ENCODE measurements around the gene PRPF39. TPM values are rescaled to one million over a fixed set of nuclear protein-coding genes. Genes with fewer than 3 reads are reported as not detected.
A peak's percentile ranks its signal among the peaks of the same experiment; 100 is the strongest.

The PRPF39 gene
- total RNA-seq, 1 experiment from 2014 or later = 32.3 TPM

DNA sequence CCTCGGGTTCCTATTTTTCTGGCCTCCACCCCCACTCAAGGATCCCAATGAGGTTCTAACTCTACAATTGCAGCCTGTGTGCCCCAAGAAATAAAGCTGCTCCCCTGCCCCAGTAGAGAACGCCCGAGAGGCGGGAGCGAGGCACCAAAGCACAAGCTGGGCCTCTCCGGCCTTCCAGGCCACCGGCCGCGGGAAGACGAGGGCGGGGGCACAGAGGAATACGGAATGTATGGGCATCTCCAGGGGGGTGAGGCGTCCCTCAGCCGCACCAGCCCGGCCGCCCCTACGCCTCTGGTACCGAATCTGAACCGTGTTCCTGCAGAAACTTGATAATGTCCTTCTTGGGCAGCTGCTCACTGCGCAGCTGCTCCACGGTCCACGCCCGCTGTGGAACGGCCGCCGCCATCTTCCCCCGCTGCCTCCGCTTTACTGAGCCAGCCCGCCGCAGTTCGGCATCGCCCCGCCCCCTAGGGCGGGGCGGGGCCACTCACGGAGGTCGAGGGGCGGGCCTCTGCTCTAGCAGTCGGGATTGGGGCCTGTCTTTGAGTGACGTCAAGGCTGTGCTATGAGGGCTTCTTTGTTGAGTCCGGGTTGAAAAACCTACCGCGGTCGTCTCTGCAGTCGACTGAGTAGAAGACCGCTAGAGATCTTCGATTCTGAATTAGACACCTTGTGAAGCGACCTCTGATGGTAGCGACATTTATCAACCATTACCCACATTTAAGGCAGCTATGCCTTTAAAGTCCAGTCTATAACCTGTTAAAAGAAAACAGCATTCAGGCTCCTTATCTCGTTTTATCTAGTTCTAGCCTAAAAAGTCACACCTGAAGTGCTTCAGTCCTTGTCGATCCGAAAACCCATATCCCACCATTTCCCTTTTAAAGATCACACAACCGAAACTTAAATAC lies 50.4 kb downstream of the PRPF39 start, which contains the start of gene FKBP3:
FKBP3 (minus strand) TSS at position 431 of the 908 bp plus-strand sequence; CDS start at position 406, 25 bp downstream.
- H3K27ac Mint-ChIP-seq = peak within 1 kb of the TSS; percentile 96
- ChIA-PET CTCF (interaction anchor here (0.6 kb wide), 2 partner anchors 168 to 235 kb away, joined by 3 to 4 read pairs; no protein-coding TSS in a partner anchor), POLR2A (interaction anchor here (0.7 to 1.2 kb wide), 3 partner anchors 13 to 172 kb away, joined by 3 read pairs; partner anchors contain the start of genes KLHL28, PRPF39 and TOGARAM1)
- no peaks in the 10 kb centered on the region for H3K27me3 Mint-ChIP-seq (ENCODE audit: low read depth)
- H3K4me1 Mint-ChIP-seq = peaks cover 18% of the 10 kb centered on the region
- H3K4me3 Mint-ChIP-seq = peak within 1 kb of the TSS; percentile 99
- ATAC-seq (peak; percentile 93), DNase-seq (ENCODE audit: low spot score) (peak; percentile 95)
- TF ChIP-seq FOXK1 (CRISPR knock-in tag; IDR thresholded peaks at IDR 0.05) (peak; percentile 53), MYBL2 (CRISPR knock-in tag; IDR thresholded peaks at IDR 0.05) (0 out of 2 replicates have a peak, but pooled peaks have one; percentile 35), CBFB (CRISPR knock-in tag; IDR thresholded peaks at IDR 0.05; ENCODE audit: low read depth) (no peak), SP1 (CRISPR knock-in tag; conservative IDR thresholded peaks at IDR 0.05) (peak; percentile 64), ZBTB21 (CRISPR knock-in tag; IDR thresholded peaks at IDR 0.05; ENCODE audit: borderline replicate concordance) (no peak), ATF1 (CRISPR knock-in tag; IDR thresholded peaks at IDR 0.05) (no peak), ZNF232 (CRISPR knock-in tag; IDR thresholded peaks at IDR 0.05) (0 out of 2 replicates have a peak, but pooled peaks have one; percentile 25), NFYB (CRISPR knock-in tag; conservative IDR thresholded peaks at IDR 0.05; ENCODE audit: low read depth) (peak; percentile 74), FOXJ3 (CRISPR knock-in tag; IDR thresholded peaks at IDR 0.05; ENCODE audit: borderline replicate concordance) (no peak), CREM (CRISPR knock-in tag; IDR thresholded peaks at IDR 0.05) (peak; percentile 77; the same call in 1 of the 2 replicates), GABPB1 (CRISPR knock-in tag; IDR thresholded peaks at IDR 0.05) (no peak), FOXP1 (CRISPR knock-in tag; IDR thresholded peaks at IDR 0.05; ENCODE audit: borderline replicate concordance) (peak; percentile 78; the same call in 1 of the 2 replicates)
- TF ChIP-seq, protein P1, sequence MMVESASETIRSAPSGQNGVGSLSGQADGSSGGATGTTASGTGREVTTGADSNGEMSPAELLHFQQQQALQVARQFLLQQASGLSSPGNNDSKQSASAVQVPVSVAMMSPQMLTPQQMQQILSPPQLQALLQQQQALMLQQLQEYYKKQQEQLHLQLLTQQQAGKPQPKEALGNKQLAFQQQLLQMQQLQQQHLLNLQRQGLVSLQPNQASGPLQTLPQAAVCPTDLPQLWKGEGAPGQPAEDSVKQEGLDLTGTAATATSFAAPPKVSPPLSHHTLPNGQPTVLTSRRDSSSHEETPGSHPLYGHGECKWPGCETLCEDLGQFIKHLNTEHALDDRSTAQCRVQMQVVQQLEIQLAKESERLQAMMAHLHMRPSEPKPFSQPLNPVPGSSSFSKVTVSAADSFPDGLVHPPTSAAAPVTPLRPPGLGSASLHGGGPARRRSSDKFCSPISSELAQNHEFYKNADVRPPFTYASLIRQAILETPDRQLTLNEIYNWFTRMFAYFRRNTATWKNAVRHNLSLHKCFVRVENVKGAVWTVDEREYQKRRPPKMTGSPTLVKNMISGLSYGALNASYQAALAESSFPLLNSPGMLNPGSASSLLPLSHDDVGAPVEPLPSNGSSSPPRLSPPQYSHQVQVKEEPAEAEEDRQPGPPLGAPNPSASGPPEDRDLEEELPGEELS (CRISPR knock-in tag; IDR thresholded peaks at IDR 0.05) = peak; percentile 51; the same call in 1 of the 2 replicates
- TF ChIP-seq, protein P2, sequence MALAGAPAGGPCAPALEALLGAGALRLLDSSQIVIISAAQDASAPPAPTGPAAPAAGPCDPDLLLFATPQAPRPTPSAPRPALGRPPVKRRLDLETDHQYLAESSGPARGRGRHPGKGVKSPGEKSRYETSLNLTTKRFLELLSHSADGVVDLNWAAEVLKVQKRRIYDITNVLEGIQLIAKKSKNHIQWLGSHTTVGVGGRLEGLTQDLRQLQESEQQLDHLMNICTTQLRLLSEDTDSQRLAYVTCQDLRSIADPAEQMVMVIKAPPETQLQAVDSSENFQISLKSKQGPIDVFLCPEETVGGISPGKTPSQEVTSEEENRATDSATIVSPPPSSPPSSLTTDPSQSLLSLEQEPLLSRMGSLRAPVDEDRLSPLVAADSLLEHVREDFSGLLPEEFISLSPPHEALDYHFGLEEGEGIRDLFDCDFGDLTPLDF (CRISPR knock-in tag; IDR thresholded peaks at IDR 0.05) = no peak
- TF ChIP-seq, protein P3, sequence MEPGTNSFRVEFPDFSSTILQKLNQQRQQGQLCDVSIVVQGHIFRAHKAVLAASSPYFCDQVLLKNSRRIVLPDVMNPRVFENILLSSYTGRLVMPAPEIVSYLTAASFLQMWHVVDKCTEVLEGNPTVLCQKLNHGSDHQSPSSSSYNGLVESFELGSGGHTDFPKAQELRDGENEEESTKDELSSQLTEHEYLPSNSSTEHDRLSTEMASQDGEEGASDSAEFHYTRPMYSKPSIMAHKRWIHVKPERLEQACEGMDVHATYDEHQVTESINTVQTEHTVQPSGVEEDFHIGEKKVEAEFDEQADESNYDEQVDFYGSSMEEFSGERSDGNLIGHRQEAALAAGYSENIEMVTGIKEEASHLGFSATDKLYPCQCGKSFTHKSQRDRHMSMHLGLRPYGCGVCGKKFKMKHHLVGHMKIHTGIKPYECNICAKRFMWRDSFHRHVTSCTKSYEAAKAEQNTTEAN (CRISPR knock-in tag; IDR thresholded peaks at IDR 0.05) = 0 out of 2 replicates have a peak, but pooled peaks have one; percentile 46
- TF ChIP-seq, protein P4, sequence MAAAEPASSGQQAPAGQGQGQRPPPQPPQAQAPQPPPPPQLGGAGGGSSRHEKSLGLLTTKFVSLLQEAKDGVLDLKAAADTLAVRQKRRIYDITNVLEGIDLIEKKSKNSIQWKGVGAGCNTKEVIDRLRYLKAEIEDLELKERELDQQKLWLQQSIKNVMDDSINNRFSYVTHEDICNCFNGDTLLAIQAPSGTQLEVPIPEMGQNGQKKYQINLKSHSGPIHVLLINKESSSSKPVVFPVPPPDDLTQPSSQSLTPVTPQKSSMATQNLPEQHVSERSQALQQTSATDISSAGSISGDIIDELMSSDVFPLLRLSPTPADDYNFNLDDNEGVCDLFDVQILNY (CRISPR knock-in tag; IDR thresholded peaks at IDR 0.05) = peak; percentile 77
- TF ChIP-seq, protein P5, sequence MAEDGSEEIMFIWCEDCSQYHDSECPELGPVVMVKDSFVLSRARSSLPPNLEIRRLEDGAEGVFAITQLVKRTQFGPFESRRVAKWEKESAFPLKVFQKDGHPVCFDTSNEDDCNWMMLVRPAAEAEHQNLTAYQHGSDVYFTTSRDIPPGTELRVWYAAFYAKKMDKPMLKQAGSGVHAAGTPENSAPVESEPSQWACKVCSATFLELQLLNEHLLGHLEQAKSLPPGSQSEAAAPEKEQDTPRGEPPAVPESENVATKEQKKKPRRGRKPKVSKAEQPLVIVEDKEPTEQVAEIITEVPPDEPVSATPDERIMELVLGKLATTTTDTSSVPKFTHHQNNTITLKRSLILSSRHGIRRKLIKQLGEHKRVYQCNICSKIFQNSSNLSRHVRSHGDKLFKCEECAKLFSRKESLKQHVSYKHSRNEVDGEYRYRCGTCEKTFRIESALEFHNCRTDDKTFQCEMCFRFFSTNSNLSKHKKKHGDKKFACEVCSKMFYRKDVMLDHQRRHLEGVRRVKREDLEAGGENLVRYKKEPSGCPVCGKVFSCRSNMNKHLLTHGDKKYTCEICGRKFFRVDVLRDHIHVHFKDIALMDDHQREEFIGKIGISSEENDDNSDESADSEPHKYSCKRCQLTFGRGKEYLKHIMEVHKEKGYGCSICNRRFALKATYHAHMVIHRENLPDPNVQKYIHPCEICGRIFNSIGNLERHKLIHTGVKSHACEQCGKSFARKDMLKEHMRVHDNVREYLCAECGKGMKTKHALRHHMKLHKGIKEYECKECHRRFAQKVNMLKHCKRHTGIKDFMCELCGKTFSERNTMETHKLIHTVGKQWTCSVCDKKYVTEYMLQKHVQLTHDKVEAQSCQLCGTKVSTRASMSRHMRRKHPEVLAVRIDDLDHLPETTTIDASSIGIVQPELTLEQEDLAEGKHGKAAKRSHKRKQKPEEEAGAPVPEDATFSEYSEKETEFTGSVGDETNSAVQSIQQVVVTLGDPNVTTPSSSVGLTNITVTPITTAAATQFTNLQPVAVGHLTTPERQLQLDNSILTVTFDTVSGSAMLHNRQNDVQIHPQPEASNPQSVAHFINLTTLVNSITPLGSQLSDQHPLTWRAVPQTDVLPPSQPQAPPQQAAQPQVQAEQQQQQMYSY (CRISPR knock-in tag; IDR thresholded peaks at IDR 0.05) = peak; percentile 11; the same call in 1 of the 2 replicates
- TF ChIP-seq, protein P6, sequence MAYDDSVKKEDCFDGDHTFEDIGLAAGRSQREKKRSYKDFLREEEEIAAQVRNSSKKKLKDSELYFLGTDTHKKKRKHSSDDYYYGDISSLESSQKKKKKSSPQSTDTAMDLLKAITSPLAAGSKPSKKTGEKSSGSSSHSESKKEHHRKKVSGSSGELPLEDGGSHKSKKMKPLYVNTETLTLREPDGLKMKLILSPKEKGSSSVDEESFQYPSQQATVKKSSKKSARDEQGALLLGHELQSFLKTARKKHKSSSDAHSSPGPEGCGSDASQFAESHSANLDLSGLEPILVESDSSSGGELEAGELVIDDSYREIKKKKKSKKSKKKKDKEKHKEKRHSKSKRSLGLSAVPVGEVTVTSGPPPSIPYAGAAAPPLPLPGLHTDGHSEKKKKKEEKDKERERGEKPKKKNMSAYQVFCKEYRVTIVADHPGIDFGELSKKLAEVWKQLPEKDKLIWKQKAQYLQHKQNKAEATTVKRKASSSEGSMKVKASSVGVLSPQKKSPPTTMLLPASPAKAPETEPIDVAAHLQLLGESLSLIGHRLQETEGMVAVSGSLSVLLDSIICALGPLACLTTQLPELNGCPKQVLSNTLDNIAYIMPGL (CRISPR knock-in tag; IDR thresholded peaks at IDR 0.05) = peak; percentile 85
- TF ChIP-seq, protein P7, sequence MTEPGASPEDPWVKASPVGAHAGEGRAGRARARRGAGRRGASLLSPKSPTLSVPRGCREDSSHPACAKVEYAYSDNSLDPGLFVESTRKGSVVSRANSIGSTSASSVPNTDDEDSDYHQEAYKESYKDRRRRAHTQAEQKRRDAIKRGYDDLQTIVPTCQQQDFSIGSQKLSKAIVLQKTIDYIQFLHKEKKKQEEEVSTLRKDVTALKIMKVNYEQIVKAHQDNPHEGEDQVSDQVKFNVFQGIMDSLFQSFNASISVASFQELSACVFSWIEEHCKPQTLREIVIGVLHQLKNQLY (CRISPR knock-in tag; IDR thresholded peaks at IDR 0.05) = 0 out of 2 replicates have a peak, but pooled peaks have one; percentile 24
- TF ChIP-seq, protein P8, sequence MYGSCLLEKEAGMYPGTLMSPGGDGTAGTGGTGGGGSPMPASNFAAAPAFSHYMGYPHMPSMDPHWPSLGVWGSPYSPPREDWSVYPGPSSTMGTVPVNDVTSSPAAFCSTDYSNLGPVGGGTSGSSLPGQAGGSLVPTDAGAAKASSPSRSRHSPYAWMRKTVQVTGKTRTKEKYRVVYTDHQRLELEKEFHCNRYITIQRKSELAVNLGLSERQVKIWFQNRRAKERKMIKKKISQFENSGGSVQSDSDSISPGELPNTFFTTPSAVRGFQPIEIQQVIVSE (CRISPR knock-in tag; IDR thresholded peaks at IDR 0.05; ENCODE audit: borderline replicate concordance) = no peak
- peaks cover 3% of the 10 kb centered on the region; the same call in 1 of the 2 replicates for H3K36me3 Mint-ChIP-seq
- H3K9me3 Mint-ChIP-seq = no peaks in the 10 kb centered on the region
